A549 (cell line): Measurements from ENCODE around the gene CYP24A1. TPM values are rescaled to one million over a fixed set of nuclear protein-coding genes. Genes with fewer than 3 reads are reported as not detected.

ENCODE experiments used
- ATAC-seq, 2 experiments: fragments of 200-7000 bp in 1 of 2; fragments of >200 bp in 1 of 2; cut with Nextera tagmentation in 1 of 2; cut with Tn5 transposase in 1 of 2; 3 replicates each; pipeline versions ENCODE4 v1.8.0 to v1.9.1; 2018 to 2020; ENCODE audit warnings: mild to moderate bottlenecking in 1 of 2, moderate library complexity in 1 of 2
- CTCF ChIA-PET: fragments of 300-600 bp; sonication (Branson Sonifier 250); formaldehyde crosslinking; extraction: SDS; loops from one replicate; lab custom pipeline; 2021; ENCODE audit warnings: antibody characterized with exemption, inconsistent platforms; lab: Yijun Ruan, JAX
- POLR2A ChIA-PET: fragments of 350-600 bp; formaldehyde crosslinking; extraction: SDS; loops from one replicate; lab custom pipeline; 2021; ENCODE audit warnings: antibody characterized with exemption, inconsistent platforms; lab: Yijun Ruan, JAX
- DNase-seq, 2 experiments: peaks; one replicate each; pipeline versions ENCODE4 v3.0.0 to v3.0.0-alpha.2; 2011 to 2016; ENCODE audit warnings: low read depth in 1 of 2, low spot score in 1 of 2
- FAIRE-seq: peaks from 2 replicates; lab custom pipeline; 2011; peaks lifted over from hg19 to GRCh38; lab: Jason Lieb, UNC
- H3K27ac ChIP-seq, 2 experiments: fragments of >200 bp; sonication (Bioruptor Twin); formaldehyde crosslinking; 3 replicates each; pipeline ENCODE4 v1.5.1; 2016 to 2017
- H3K4me1 ChIP-seq: fragments of >200 bp; sonication (Bioruptor Twin); formaldehyde crosslinking; 3 replicates; pipeline ENCODE4 v1.6.1; 2016
- H3K4me2 ChIP-seq: fragments of >200 bp; sonication (Bioruptor Twin); formaldehyde crosslinking; 3 replicates; pipeline ENCODE4 v1.6.1; 2016
- H3K4me3 ChIP-seq: fragments of >200 bp; sonication (Bioruptor Twin); formaldehyde crosslinking; 3 replicates; pipeline ENCODE4 v1.5.1; 2016
- H3K9me3 ChIP-seq: fragments of >200 bp; sonication (Bioruptor Twin); formaldehyde crosslinking; 3 replicates; pipeline ENCODE4 v1.6.1; 2016
- CEBPB ChIP-seq, 2 experiments: fragments of >200 bp in 1 of 2; sonication (Bioruptor Twin) in 1 of 2; formaldehyde crosslinking in 1 of 2; IDR thresholded peaks; 2 replicates each; pipeline ENCODE4 v1.6.1; 2012 to 2016
- CHD4 ChIP-seq: fragments of 200-600 bp; sonication (generic); IDR thresholded peaks from 2 replicates; pipeline ENCODE4 v1.6.1; 2016; ENCODE audit warnings: antibody characterized with exemption, mild to moderate bottlenecking, borderline replicate concordance
- FOSB ChIP-seq: fragments of 250-450 bp; sonication (Bioruptor Pico); IDR thresholded peaks from 2 replicates; pipeline ENCODE4 v1.5.0; 2020; ENCODE audit warnings: mild to moderate bottlenecking, moderate library complexity
- FOSL2 ChIP-seq, 2 experiments: fragments of 450-650 bp in 1 of 2; fragments of >200 bp in 1 of 2; sonication (Bioruptor Twin) in 1 of 2; formaldehyde crosslinking; IDR thresholded peaks; 2 replicates each; pipeline versions ENCODE4 v1.5.0 to v1.6.1; 2016 to 2020; ENCODE audit warnings: mild to moderate bottlenecking in 1 of 2, moderate library complexity in 1 of 2
- GATA3 ChIP-seq: IDR thresholded peaks from 2 replicates; pipeline ENCODE4 v1.6.1; 2012; ENCODE audit warnings: borderline replicate concordance
- HDAC2 ChIP-seq: fragments of 200-600 bp; sonication (generic); IDR thresholded peaks from 2 replicates; pipeline ENCODE4 v1.6.1; 2016
- HOXA7 ChIP-seq: fragments of 250-450 bp; sonication (Bioruptor Pico); IDR thresholded peaks from 2 replicates; pipeline ENCODE4 v1.5.0; 2020; ENCODE audit warnings: mild to moderate bottlenecking, moderate library complexity
- HOXB13 ChIP-seq: fragments of 250-450 bp; sonication (Bioruptor Pico); IDR thresholded peaks from 2 replicates; pipeline ENCODE4 v1.5.0; 2020; ENCODE audit warnings: low read depth, mild to moderate bottlenecking, moderate library complexity
- HOXB5 ChIP-seq: fragments of 250-450 bp; sonication (Bioruptor Pico); IDR thresholded peaks from 2 replicates; pipeline ENCODE4 v1.5.0; 2020; ENCODE audit warnings: mild to moderate bottlenecking, moderate library complexity
- JUN ChIP-seq, 2 experiments: fragments of >200 bp; sonication (Bioruptor Twin); formaldehyde crosslinking; IDR thresholded peaks; 2 replicates in 1 of 2; 3 replicates in 1 of 2; pipeline ENCODE4 v1.6.1; 2016 to 2017
- MAFK ChIP-seq: fragments of 450-650 bp; IDR thresholded peaks from 2 replicates; pipeline ENCODE4 v1.6.1; 2014; ENCODE audit not compliant: partially characterized antibody
- PHF8 ChIP-seq: fragments of 200-600 bp; sonication (generic); IDR thresholded peaks from 2 replicates; pipeline ENCODE4 v1.6.1; 2016; ENCODE audit warnings: low read depth, mild to moderate bottlenecking, antibody characterized with exemption, moderate library complexity, borderline replicate concordance
- POLR2AphosphoS2 ChIP-seq: conservative IDR thresholded peaks from 2 replicates; pipeline ENCODE4 v1.6.1; 2012; ENCODE audit warnings: low read length, improper control_type of control experiment, inconsistent platforms
- RCOR1 ChIP-seq: fragments of 150-350 bp; IDR thresholded peaks from 2 replicates; pipeline ENCODE4 v1.6.1; 2014; ENCODE audit warnings: antibody characterized with exemption, low read length, low read depth
- RFX5 ChIP-seq: fragments of 450-650 bp; IDR thresholded peaks from 2 replicates; pipeline ENCODE4 v1.7.1; 2014; ENCODE audit warnings: antibody characterized with exemption, mild to moderate bottlenecking, moderate library complexity
- SMC3 ChIP-seq: fragments of >200 bp; sonication (Bioruptor Twin); formaldehyde crosslinking; IDR thresholded peaks from 3 replicates; pipeline ENCODE4 v1.6.1; 2018; ENCODE audit warnings: inconsistent platforms
- TFCP2L1 ChIP-seq: fragments of 250-450 bp; sonication (Bioruptor Pico); IDR thresholded peaks from 2 replicates; pipeline ENCODE4 v1.5.0; 2021; ENCODE audit warnings: mild to moderate bottlenecking
- TP53 ChIP-seq: fragments of 250-450 bp; sonication (Bioruptor Pico); IDR thresholded peaks from 2 replicates; pipeline ENCODE4 v1.5.0; 2021; ENCODE audit warnings: mild to moderate bottlenecking, moderate library complexity
- ZC3H11A ChIP-seq: fragments of 450-650 bp; IDR thresholded peaks from 2 replicates; pipeline ENCODE4 v1.6.1; 2014; ENCODE audit warnings: antibody characterized with exemption, mild to moderate bottlenecking
- WGBS: methylation state at CpG from one replicate; pipeline ENCODE4 v1.1.6; 2017; ENCODE audit errors: missing lambda C conversion rate; 5-methylcytosine and 5-hydroxymethylcytosine counted together
- polyA plus RNA-seq, 4 experiments: library from polyadenylated mRNA; depleted of rRNA in 3 of 4; stranded (reverse); fragments of >200 nt; fragmentation: RNase III in 1 of 4; extraction: RNeasy Plus Mini Kit Qiagen cat#74134 plus additional on column Dnase treatment in 1 of 4; gene quantifications; 2 replicates in 3 of 4; 3 replicates in 1 of 4; pipeline ENCODE4 v1.2.3, GENCODE V29; 2011 to 2017
- TF ChIP-seq, protein P1 (sequence below): fragments of 450-650 bp; IDR thresholded peaks from 2 replicates; pipeline ENCODE4 v1.6.1; 2014; ENCODE audit warnings: antibody characterized with exemption

The CYP24A1 gene
- polyA plus RNA-seq, 2 of the 4 experiments (the other 2 are of a cell fraction): 722 to 1,617 TPM

DNA sequence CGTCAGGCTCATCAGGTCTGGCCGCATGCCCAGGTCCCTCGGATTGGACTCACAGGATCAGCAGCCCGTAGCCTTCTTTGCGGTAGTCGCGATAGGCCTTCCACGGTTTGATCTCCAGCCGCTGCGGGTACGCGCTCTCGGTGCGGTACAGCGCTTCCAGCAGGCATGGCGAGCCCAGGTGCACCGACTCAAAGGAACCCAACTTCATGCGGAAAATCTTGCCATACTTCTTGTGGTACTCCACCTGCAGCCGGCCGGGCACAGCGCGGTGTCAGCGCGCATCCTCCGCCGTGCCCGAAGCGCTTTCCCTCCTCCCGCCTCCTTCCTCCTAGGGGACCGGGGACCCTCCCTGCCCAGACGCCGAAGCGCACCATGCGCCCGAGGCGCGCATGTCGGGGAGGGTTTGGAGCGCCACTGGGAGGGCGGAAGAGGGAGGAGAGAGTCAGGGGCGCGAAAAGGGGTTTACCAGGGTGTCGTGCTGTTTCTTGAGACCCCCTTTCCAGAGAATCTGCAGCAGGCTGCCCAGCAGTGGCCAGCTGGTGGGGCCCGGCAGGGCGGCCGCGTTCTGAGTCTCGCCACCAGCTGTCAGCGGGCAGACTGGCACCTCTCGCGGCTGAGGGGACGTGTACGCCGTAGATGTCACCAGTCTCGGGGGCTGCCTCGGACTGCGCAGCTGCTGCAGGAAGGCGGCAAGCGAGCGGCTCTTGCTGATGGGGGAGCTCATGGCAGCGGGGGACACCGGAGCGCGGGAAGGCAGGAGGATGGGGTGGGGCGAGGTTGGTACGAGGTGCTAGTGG lies 732 bp downstream of the CYP24A1 start (continued):
- TF ChIP-seq PHF8 (peak; percentile 38), RFX5 (no peak), TP53 (CRISPR knock-in tag) (no peak), RCOR1 (no peak), MAFK (no peak), HDAC2 (peak; percentile 37; the same call in 1 of the 2 replicates), CHD4 (no peak), ZC3H11A (no peak), CEBPB (IDR thresholded peaks at IDR 0.05) (no peak), HOXB13 (CRISPR knock-in tag) (no peak), TFCP2L1 (CRISPR knock-in tag) (peak; percentile 32; the same call in 1 of the 2 replicates)
- TF ChIP-seq, protein P1, sequence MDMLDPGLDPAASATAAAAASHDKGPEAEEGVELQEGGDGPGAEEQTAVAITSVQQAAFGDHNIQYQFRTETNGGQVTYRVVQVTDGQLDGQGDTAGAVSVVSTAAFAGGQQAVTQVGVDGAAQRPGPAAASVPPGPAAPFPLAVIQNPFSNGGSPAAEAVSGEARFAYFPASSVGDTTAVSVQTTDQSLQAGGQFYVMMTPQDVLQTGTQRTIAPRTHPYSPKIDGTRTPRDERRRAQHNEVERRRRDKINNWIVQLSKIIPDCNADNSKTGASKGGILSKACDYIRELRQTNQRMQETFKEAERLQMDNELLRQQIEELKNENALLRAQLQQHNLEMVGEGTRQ: 0 out of 2 replicates have a peak, but pooled peaks have one; percentile 13
- TF ChIP-seq, all 56 proteins: peak for 13

DNA sequence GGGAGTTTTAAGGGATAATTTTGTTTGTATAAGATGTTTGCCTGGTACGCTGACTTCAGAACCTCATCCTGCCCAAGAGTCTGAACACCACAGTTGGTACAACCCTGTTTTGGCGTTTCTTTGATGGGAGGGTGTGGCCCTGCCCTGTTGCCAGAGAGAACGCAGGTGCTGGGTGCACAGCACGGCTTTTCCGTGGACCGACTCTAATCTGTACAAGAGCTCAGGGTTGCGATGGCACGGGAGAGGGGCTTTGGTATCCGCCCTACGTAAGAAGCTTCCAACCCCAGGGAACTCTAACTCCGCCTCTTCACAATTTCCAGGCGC lies 1.3 kb downstream of the CYP24A1 start:
- TF ChIP-seq JUN (IDR thresholded peaks at IDR 0.05): peak in 1 of 2 experiments; percentile 20; a peak in 3 of 5 replicates
- no peak for TF ChIP-seq HOXB5 (CRISPR knock-in tag)
- under 1% methylated on average over 12 of the region's 12 CpGs for WGBS
- peak overlapping the region; percentile 93 to 100 for H3K27ac ChIP-seq
- DNase-seq (peak in 1 of 2 experiments; percentile 80), ATAC-seq (peak in 1 of 2 experiments; percentile 12; a peak in 3 of 6 replicates), FAIRE-seq (no peak)
- no peaks in the 10 kb centered on the region for H3K9me3 ChIP-seq
- H3K4me1 ChIP-seq: peaks cover 37% of the 10 kb centered on the region
- ChIA-PET CTCF (interaction anchor here (1.4 to 2.2 kb wide), 3 partner anchors 25 to 68 kb away, joined by 4 to 11 read pairs (median 11); no protein-coding TSS in a partner anchor), POLR2A (interaction anchor here (0.8 to 7.0 kb wide), 9 partner anchors 10 to 76 kb away, joined by 3 to 69 read pairs (median 14); no protein-coding TSS in a partner anchor)
- H3K4me3 ChIP-seq: peak overlapping the region; percentile 83
- peak overlapping the region; percentile 93 for H3K4me2 ChIP-seq

DNA sequence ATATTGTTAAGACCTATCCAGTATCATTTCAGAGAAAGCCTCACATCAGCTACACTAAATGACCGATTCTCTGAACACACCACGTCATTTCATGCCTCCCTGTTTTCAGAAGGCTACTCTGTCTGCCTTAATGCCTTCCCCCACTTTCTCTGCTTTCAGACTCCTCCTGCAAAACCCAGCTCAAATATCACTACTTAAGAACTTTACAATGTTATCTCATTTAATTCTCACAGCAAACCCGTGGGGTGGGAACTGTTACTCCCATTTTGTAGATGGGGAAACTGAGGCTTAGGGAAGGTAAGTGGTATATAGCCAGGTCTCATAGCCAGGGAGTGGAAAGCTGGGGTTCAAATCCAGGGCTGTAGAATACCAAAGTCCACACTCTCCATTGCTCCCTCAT lies 2.8 kb downstream of the CYP24A1 start:
- CTCF ChIA-PET: interaction anchor here (0.6 to 10.4 kb wide), 7 partner anchors 10 to 75 kb away, joined by 3 to 97 read pairs (median 3); no protein-coding TSS in a partner anchor
- Histone ChIP-seq H3K9me3 (no peaks in the 10 kb centered on the region), H3K4me1 (peaks cover 37% of the 10 kb centered on the region), H3K4me3 (peak overlapping the region; percentile 83), H3K27ac (peak overlapping the region; percentile 93 to 100), H3K4me2 (peak overlapping the region; percentile 93)
- no peak for TF ChIP-seq SMC3
- peak; percentile 50 for TF ChIP-seq POLR2AphosphoS2
- no peak for TF ChIP-seq TP53 (CRISPR knock-in tag)
- TF ChIP-seq GATA3: 0 out of 2 replicates have a peak, but pooled peaks have one; percentile 6
- peak; percentile 92 for TF ChIP-seq HOXA7
- TF ChIP-seq HDAC2: no peak; the same call in 1 of the 2 replicates
- no peak for TF ChIP-seq FOSL2 (IDR thresholded peaks at IDR 0.05)
- TF ChIP-seq FOSL2 (CRISPR knock-in tag; IDR thresholded peaks at IDR 0.05): 0 out of 2 replicates have a peak, but pooled peaks have one; percentile 3
- TF ChIP-seq FOSB (CRISPR knock-in tag): peak; percentile 70; the same call in 1 of the 2 replicates
- ATAC-seq: no peak
- DNase-seq: peak in 1 of 2 experiments; percentile 31
- POLR2A ChIA-PET: interaction anchor here (0.9 to 7.0 kb wide), 3 partner anchors 9 to 22 kb away, joined by 3 to 69 read pairs (median 4); no protein-coding TSS in a partner anchor
- WGBS: 0% methylated on average over 3 of the region's 3 CpGs
- FAIRE-seq: no peak
